ENCODE measurements around the gene RAC2. TPM values are rescaled to one million over a fixed set of nuclear protein-coding genes. Genes with fewer than 3 reads are reported as not detected.
"Not testable (repeated sequence)": the region's sequence is repeated elsewhere in the genome, so short reads cannot be mapped to it uniquely, and the experiment has no call there.

The RAC2 gene
- polyA plus RNA-seq, 6 donors from 2014 or later: 671 to 842 (median 780) TPM

GRCh38 chr22:37206841-37207821 is 36.9 kb downstream of the RAC2 start:
- ATAC-seq (ENCODE audit: low read depth in 2 of 2) (no peak), DNase-seq (no peak)
- Mint-ChIP-seq H3K36me3 (no peaks in the 10 kb centered on the region), H3K27me3 (no peaks in the 10 kb centered on the region), H3K9me3 (no peaks in the 10 kb centered on the region), H3K4me1 (peaks cover 16 to 20% (median 17%) of the 10 kb centered on the region in 3 donors), H3K27ac (no peak overlapping the region), H3K4me3 (no peak overlapping the region)

- Mint-ChIP-seq H3K4me1 (peaks cover 12 to 22% (median 20%) of the 10 kb centered on the region in 3 donors), H3K27ac (peak overlapping the region in 1 of 6 donors; percentile 50), H3K9me3 (no peaks in the 10 kb centered on the region), H3K27me3 (no peaks in the 10 kb centered on the region), H3K36me3 (no peaks in the 10 kb centered on the region), H3K4me3 (no peak overlapping the region)
- DNase-seq (no peak), ATAC-seq (ENCODE audit: low read depth in 2 of 2) (no peak)
Measured at GRCh38 chr22:37206118-37206840, 37.8 kb downstream of the RAC2 start.

GRCh38 chr22:37205046-37205445 is 39.0 kb downstream of the RAC2 start:
- DNase-seq (no peak), ATAC-seq (ENCODE audit: low read depth in 2 of 2) (no peak)
- Mint-ChIP-seq H3K36me3 (no peaks in the 10 kb centered on the region), H3K27me3 (no peaks in the 10 kb centered on the region), H3K27ac (peak overlapping the region in 2 of 6 donors; percentile 88 to 94), H3K9me3 (no peaks in the 10 kb centered on the region), H3K4me1 (peaks cover 18 to 33% (median 27%) of the 10 kb centered on the region in 3 donors), H3K4me3 (no peak overlapping the region)

- Mint-ChIP-seq H3K27ac (peak overlapping the region in 1 of 6 donors; percentile 83), H3K4me3 (no peak overlapping the region), H3K4me1 (peaks cover 20 to 38% (median 36%) of the 10 kb centered on the region in 3 donors), H3K9me3 (no peaks in the 10 kb centered on the region), H3K36me3 (no peaks in the 10 kb centered on the region), H3K27me3 (no peaks in the 10 kb centered on the region)
- ATAC-seq (ENCODE audit: low read depth in 2 of 2): no peak
- DNase-seq: no peak
Measured at GRCh38 chr22:37204045-37204655, 39.9 kb downstream of the RAC2 start.

GRCh38 chr22:37203354-37204044 is 40.6 kb downstream of the RAC2 start:
- Mint-ChIP-seq H3K4me1 (peaks cover 18 to 38% (median 33%) of the 10 kb centered on the region in 3 donors), H3K4me3 (no peak overlapping the region), H3K27me3 (no peaks in the 10 kb centered on the region), H3K27ac (no peak overlapping the region), H3K36me3 (no peaks in the 10 kb centered on the region), H3K9me3 (no peaks in the 10 kb centered on the region)
- DNase-seq (no peak), ATAC-seq (ENCODE audit: low read depth in 2 of 2) (no peak)

- ATAC-seq (ENCODE audit: low read depth in 2 of 2): no peak
- no peak overlapping the region for H3K4me3 Mint-ChIP-seq
- H3K27me3 Mint-ChIP-seq: no peaks in the 10 kb centered on the region
- DNase-seq: no peak
- no peaks in the 10 kb centered on the region for H3K36me3 Mint-ChIP-seq
- H3K9me3 Mint-ChIP-seq: no peaks in the 10 kb centered on the region
- peaks cover 22 to 45% (median 38%) of the 10 kb centered on the region in 3 donors for H3K4me1 Mint-ChIP-seq
- H3K27ac Mint-ChIP-seq: peak overlapping the region in 2 of 6 donors; percentile 58 to 59
Measured at GRCh38 chr22:37202716-37203115, 41.4 kb downstream of the RAC2 start.

- Mint-ChIP-seq H3K4me1 (peaks cover 22 to 48% (median 38%) of the 10 kb centered on the region in 3 donors), H3K36me3 (no peaks in the 10 kb centered on the region), H3K4me3 (peak overlapping the region in 1 of 8 donors; percentile 18), H3K9me3 (no peaks in the 10 kb centered on the region), H3K27me3 (no peaks in the 10 kb centered on the region), H3K27ac (peak overlapping the region in 1 of 6 donors; percentile 64)
- no peak for ATAC-seq (ENCODE audit: low read depth in 2 of 2)
- no peak for DNase-seq
Measured at GRCh38 chr22:37202001-37202555, 42.0 kb downstream of the RAC2 start.

- Mint-ChIP-seq H3K27ac (peak overlapping the region in 2 of 6 donors; percentile 11 to 64), H3K4me1 (peaks cover 22 to 48% (median 38%) of the 10 kb centered on the region in 3 donors)
- not testable (repeated sequence) for H3K4me3 Mint-ChIP-seq; H3K27me3 Mint-ChIP-seq; H3K36me3 Mint-ChIP-seq; DNase-seq; ATAC-seq (ENCODE audit: low read depth in 2 of 2); H3K9me3 Mint-ChIP-seq
Measured at GRCh38 chr22:37201443-37201820, 42.6 kb downstream of the RAC2 start.

GRCh38 chr22:37199760-37200108 is 44.3 kb downstream of the RAC2 start:
- H3K27ac Mint-ChIP-seq: peak overlapping the region in 5 of 6 donors; percentile 33 to 97 (median 90)
- peaks cover 15 to 41% (median 26%) of the 10 kb centered on the region in 3 donors for H3K4me1 Mint-ChIP-seq
- H3K4me3 Mint-ChIP-seq: peak overlapping the region in 6 of 8 donors; percentile 82 to 92 (median 88)
- DNase-seq (no peak), ATAC-seq (ENCODE audit: low read depth in 2 of 2) (no peak)
- no peaks in the 10 kb centered on the region for H3K36me3 Mint-ChIP-seq
- no peaks in the 10 kb centered on the region for H3K27me3 Mint-ChIP-seq
- H3K9me3 Mint-ChIP-seq: no peaks in the 10 kb centered on the region

- peaks cover 15 to 39% (median 25%) of the 10 kb centered on the region in 3 donors for H3K4me1 Mint-ChIP-seq
- ATAC-seq (ENCODE audit: low read depth in 2 of 2) (peak; percentile 93 to 94), DNase-seq (peak; percentile 100)
- no peaks in the 10 kb centered on the region for H3K36me3 Mint-ChIP-seq
- H3K27me3 Mint-ChIP-seq: no peaks in the 10 kb centered on the region
- H3K9me3 Mint-ChIP-seq: no peaks in the 10 kb centered on the region
- peak overlapping the region; percentile 82 to 93 (median 89) for H3K4me3 Mint-ChIP-seq
- peak overlapping the region; percentile 61 to 97 (median 89) for H3K27ac Mint-ChIP-seq
Measured at GRCh38 chr22:37199103-37199759, 44.8 kb downstream of the RAC2 start.

GRCh38 chr22:37198258-37199102 is 45.6 kb downstream of the RAC2 start:
- Mint-ChIP-seq H3K4me3 (peak overlapping the region; percentile 82 to 93 (median 89)), H3K27me3 (no peaks in the 10 kb centered on the region), H3K27ac (peak overlapping the region; percentile 86 to 97 (median 89)), H3K9me3 (no peaks in the 10 kb centered on the region), H3K4me1 (peaks cover 13 to 33% (median 25%) of the 10 kb centered on the region in 3 donors), H3K36me3 (no peaks in the 10 kb centered on the region)
- peak; percentile 78 for DNase-seq
- peak; percentile 32 to 34 for ATAC-seq (ENCODE audit: low read depth in 2 of 2)
